Sciatic nerve (tissue), 2 donors: Measurements from ENCODE around the gene TBC1D22A. TPM values are rescaled to one million over a fixed set of nuclear protein-coding genes. Genes with fewer than 3 reads are reported as not detected.
"Not testable (repeated sequence)": the region's sequence is repeated elsewhere in the genome, so short reads cannot be mapped to it uniquely, and the experiment has no call there.

Source experiments
- ATAC-seq: fragments of 200-7000 bp; cut with Tn5 transposase; one replicate; pipeline ENCODE4 v1.9.1; 2020; ENCODE audit warnings: mild to moderate bottlenecking, moderate library complexity
- DNase-seq: peaks from one replicate; pipeline ENCODE4 v3.0.0-alpha.2; 2020; ENCODE audit warnings: low spot score
- intact Hi-C: fragments of 100-400 bp; cut with DNase I; formaldehyde crosslinking; loops from one replicate; pipeline ENCODE4 v1.14.2; 2022
- total RNA-seq: library from RNA; stranded (reverse); fragmentation: NEBNext Ultra II Directional; extraction: Animal tissue kit (Norgen Biotek cat#: 25700); gene quantifications from one replicate; pipeline ENCODE4 v1.2.1, GENCODE V29; 2021
- donor health status: DM: no; HTN: no; CAD: no.
- donor health status: DM: no; HTN: no; CAD: no.

The TBC1D22A gene
- total RNA-seq, 1 donor from 2014 or later: 36.3 TPM

DNA sequence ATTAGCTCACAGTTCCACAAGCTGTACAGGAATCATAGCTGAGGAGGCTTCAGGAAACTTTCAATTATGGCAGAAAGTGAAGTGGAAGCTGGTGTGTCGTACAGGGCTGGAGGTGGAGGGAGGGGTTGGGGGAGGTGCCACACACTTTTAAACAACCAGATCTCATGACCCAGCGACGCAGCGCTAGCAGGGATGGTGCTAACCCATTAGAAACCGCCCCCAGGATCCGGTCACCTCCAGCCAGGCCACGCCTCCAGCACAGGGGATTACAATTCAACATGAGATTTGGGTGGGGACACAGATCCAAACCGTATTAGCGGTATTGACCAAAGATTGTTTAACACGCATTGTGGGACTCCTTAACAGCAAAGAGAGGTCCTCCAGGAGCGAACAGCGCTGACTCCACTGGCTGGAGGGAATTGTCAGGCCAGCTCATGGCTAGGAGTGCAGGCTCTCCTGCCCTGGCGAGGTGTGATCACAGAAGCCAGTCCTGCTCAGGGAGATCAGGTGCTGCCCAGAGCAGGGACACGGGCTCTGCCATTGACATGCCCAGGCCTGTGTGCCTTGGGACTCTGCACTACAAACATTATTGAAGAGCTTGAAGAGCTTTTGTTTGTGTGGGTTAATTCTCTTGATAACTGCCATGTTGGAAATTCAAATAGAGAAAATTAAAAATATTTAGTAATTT lies 215.3 kb downstream of the TBC1D22A start:
- DNase-seq: peak; percentile 54

DNA sequence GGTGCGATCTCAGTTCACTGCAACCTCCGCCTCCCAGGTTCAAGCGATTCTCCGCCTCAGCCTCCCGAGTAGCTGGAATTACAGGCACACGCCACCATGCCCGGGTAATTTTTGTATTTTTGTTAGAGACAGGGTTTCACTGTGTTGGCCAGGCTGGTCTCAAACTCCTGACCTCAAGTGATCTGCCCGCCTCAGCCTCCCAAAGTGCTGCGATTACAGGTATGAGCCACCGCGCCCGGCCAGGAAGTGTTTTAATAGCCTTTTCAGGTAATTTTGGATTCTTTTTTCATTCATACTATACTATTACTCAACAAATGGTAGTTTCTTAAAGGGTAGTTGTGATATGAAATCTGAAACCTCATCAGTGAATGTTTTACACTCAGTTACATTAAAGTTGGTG lies 216.2 kb downstream of the TBC1D22A start:
- DNase-seq, ATAC-seq, intact Hi-C loops: not testable (repeated sequence)

More for the DNA sequence above, 215.3 kb downstream of the TBC1D22A start:
- no peak for ATAC-seq
- intact Hi-C loops: no loop called here

GRCh38 chr22:46979506-46979905 lies 217.1 kb downstream of the TBC1D22A start:
- DNase-seq (peak; percentile 38), ATAC-seq (no peak)
- intact Hi-C loops: no loop called here

DNA sequence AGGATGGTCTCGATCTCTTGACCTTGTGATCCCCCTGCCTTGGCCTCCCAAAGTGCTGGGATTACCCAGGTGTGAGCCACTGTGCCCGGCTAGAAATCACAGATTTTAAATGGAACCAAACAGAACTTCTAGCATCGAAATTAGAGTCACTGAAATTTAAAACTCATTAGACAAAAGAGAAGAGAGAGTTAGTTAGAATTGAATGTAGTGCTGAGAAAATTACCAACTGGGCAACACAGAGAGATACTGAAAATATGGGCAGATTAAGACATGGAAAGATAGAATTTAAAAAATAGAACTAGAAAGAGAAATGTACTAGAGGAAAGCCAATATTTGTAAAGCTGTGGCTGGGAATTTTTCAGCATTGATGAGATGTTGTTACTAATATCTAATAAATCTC lies 217.9 kb downstream of the TBC1D22A start:
- intact Hi-C loops: no loop called here
- DNase-seq (no peak), ATAC-seq (no peak)

DNA sequence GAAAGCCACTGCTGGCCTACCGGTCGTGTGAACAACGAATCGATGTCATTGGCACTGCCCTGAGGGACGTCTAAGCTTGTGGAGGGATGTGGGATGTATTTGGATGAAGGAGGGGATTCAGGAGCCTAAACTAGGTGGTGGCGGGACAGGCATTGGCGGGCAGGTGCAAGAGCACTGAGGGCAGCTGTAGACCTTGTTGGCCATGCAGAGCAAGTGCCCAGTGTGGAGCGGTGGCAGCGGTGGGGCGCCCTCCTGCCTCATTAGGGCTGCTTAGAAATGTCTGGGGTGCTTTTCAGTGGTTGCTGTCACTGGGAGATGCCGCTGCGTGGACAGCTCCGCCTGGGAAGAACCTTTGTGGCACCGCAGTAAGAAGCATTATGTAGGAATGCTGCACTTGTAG lies 220.2 kb downstream of the TBC1D22A start:
- intact Hi-C loops: no loop called here
- peak; percentile 47 for DNase-seq

DNA sequence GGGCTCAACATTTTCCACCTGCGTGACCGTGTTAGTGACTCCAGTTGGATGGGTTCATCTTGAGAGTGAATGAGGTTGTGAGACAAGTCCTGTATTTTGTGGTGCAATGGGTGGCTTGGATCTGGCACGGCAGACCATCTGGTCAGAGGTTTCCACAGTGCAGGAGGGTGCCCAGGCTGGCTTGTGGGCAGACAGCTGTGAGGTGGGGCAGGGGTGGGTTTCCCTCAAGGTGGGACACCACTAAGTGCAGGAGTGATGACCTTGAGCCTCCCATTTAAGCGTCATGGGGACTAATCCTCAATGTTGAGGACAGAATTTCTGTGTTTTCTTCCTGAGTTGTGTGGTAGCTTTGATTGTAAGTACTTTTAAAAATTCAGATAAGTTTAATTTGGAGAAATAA lies 220.6 kb downstream of the TBC1D22A start:
- ATAC-seq (no peak), DNase-seq (no peak)
- intact Hi-C loops: no loop called here

More for the DNA sequence above, 220.2 kb downstream of the TBC1D22A start:
- ATAC-seq: no peak

GRCh38 chr22:46984751-46985506 lies 222.5 kb downstream of the TBC1D22A start:
- no peak for ATAC-seq
- peak; percentile 47 for DNase-seq
- intact Hi-C loops: no loop called here

- DNase-seq (no peak), ATAC-seq (no peak)
- intact Hi-C loops: no loop called here
Observed at GRCh38 chr22:46985507-46985882, 223.0 kb downstream of the TBC1D22A start.

DNA sequence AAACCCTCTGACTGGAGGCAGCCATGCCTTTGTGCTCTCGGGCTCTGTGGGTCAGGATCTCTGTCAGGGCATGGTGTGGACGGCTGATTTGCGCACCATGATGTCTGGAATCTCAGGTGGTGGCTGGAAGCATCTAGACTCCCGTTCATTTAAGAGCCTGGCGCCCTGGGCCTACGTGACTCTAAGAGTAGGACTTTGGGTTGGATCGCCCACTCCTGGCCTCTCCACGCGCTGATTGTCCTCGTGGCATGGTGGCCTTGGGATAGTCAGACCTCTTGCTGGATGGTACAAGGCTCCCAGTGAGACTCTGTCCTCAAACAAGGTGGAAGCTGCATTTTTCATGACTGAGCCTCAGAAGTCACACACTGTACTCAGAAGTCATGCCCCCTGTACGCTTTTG lies 224.3 kb downstream of the TBC1D22A start:
- ATAC-seq (no peak), DNase-seq (peak; percentile 43)
- intact Hi-C loops: no loop called here

DNA sequence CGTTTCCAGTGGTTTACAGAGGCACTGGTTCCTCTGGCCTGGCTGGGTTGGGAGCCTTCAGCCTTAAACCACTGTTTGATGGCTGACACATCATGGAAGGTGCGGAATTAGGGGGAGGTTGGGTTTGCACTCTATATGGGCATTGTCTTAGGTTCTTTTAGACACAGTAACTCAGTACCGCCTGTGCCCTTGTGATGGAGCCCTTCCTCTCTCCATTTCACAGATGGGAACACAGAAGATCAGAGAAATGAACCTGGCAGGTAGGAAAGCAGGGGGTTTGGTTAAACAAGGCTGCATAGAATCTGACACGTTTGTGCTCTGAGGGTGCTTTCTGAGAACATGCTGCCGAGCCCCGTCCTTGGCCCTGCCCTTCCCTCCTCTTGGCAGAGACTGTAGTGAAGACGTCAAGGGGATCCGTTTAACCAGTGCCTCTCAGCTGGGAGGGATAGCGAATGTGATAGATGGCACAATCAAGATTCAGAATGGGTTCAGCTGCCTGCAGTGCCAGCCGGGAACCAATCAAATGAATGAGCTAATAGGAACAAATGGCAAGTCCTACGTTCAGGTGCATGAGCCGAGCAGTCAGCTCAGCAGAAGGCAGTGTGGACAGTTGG lies 228.6 kb downstream of the TBC1D22A start:
- no peak for DNase-seq
- intact Hi-C loops: no loop called here
- ATAC-seq: no peak

- no peak for ATAC-seq
- DNase-seq: peak; percentile 39
- intact Hi-C loops: no loop called here
Observed at GRCh38 chr22:46991666-46992065, 229.2 kb downstream of the TBC1D22A start.

GRCh38 chr22:46992121-46992731 lies 229.8 kb downstream of the TBC1D22A start:
- intact Hi-C loops: no loop called here
- DNase-seq: peak; percentile 51
- ATAC-seq: no peak

- ATAC-seq (no peak), DNase-seq (peak; percentile 53)
- intact Hi-C loops: no loop called here
Observed at GRCh38 chr22:46993633-46994032, 231.2 kb downstream of the TBC1D22A start.

- DNase-seq (peak; percentile 52), ATAC-seq (no peak)
- intact Hi-C loops: no loop called here
Observed at GRCh38 chr22:46994265-46994664, 231.8 kb downstream of the TBC1D22A start.

DNA sequence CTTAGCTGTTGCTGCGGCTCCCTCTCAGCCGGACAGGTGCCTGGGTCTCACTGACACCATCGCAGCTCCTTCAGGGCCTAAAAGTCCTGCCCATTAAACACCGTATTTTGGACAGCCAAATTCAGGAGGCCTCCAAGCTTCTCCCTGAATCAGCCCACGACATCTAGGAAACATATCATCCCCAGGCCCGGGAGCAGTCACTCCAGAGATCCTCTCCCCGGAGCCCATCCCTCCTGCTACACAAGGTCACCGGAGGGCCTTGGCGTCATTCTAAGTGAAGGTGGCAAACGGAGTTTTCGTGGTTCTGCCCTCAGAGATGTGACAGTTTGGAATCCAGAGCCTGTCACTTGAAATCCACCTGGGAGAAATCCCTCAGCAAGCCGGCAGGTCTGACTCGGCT lies 232.5 kb downstream of the TBC1D22A start:
- intact Hi-C loops: no loop called here
- DNase-seq (no peak), ATAC-seq (no peak)

GRCh38 chr22:46995501-46996360 lies 233.3 kb downstream of the TBC1D22A start:
- ATAC-seq: no peak
- intact Hi-C loops: no loop called here
- peak; percentile 51 for DNase-seq

DNA sequence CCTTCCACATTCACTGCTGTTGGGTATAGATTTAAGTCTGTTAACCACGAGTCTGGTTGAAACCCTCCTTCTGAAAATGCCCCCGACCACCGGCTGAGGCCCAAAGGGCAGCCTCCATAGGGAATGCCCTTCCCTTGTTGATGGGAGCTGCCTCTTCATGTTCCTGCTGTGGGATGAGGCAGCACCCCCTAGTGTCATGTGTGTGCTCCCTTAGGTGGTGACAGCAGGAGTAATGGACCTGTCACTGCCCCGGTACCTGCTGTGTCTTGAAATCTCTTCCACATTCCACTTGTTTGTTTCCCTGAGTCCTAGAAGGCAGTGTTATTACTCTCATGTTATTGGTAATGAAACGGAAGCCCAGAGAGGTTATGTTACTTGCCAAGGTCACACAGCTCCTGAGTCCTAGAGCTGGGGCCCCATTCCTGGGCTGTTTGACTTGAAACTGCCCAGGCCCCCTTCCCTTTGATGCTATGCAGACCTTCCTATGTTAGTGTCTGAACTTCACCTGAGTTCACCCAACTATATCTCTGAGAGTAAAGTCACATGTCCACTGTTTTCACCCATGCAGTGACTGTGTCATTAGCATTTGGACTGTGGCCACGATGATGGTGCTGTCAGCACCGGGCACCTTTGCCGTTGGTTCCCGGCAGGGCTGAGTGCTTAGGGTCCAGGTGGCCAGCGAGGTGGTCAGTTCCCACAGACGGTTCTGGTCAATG lies 234.3 kb downstream of the TBC1D22A start:
- intact Hi-C loops: no loop called here
- DNase-seq (peak; percentile 54), ATAC-seq (no peak)

- no peak for ATAC-seq
- DNase-seq: no peak
- intact Hi-C loops: no loop called here
Observed at GRCh38 chr22:46997311-46997970, 235.0 kb downstream of the TBC1D22A start.
